Measurements from ENCODE around the gene REXO1.
A peak's percentile ranks its signal among the peaks of the same experiment; 100 is the strongest.
"Not testable (repeated sequence)": the region's sequence is repeated elsewhere in the genome, so short reads cannot be mapped to it uniquely, and the experiment has no call there.

The REXO1 gene

GRCh38 chr19:1848399-1849131 lies at the start of gene REXO1:
Gene REXO1, minus strand, starts transcription at chr19:1848483. Its CDS starts 125 bp downstream, at chr19:1848358.
- no peaks in the 10 kb centered on the region for H3K9me3 ChIP-seq (ENCODE audit: low read depth, low read length)
- no peak for TF ChIP-seq EZH2 (IDR thresholded peaks at IDR 0.05)
- TF ChIP-seq POLR2AphosphoS5 (IDR thresholded peaks at IDR 0.05; ENCODE audit: borderline replicate concordance, low read depth, low read length): peak; percentile 9; the same call in 1 of the 2 replicates
- H3K4me3 ChIP-seq: peak within 1 kb of the TSS; percentile 89
- peak within 1 kb of the TSS; percentile 99 for H3K27ac ChIP-seq
- no peaks in the 10 kb centered on the region for H3K36me3 ChIP-seq (ENCODE audit: insufficient read depth, low read length)
- peak within 1 kb of the TSS; percentile 98 for H3K9ac ChIP-seq (ENCODE audit: insufficient read length)
- peak; percentile 90 for DNase-seq (ENCODE audit: low read depth, low spot score)

GRCh38 chr19:1896508-1896907 lies 48.2 kb upstream of the REXO1 start:
- Histone ChIP-seq H3K36me3 (ENCODE audit: insufficient read depth, low read length) (no peaks in the 10 kb centered on the region), H3K9ac (ENCODE audit: insufficient read length) (no peak overlapping the region), H3K9me3 (ENCODE audit: low read depth, low read length) (no peaks in the 10 kb centered on the region), H3K27ac (no peak overlapping the region), H3K4me3 (no peak overlapping the region)
- TF ChIP-seq EZH2 (IDR thresholded peaks at IDR 0.05): no peak
- DNase-seq (ENCODE audit: low read depth, low spot score): no peak

GRCh38 chr19:1893791-1894190 lies 45.5 kb upstream of the REXO1 start:
- no peak for DNase-seq (ENCODE audit: low read depth, low spot score)
- no peak for TF ChIP-seq EZH2 (IDR thresholded peaks at IDR 0.05)
- TF ChIP-seq FOXP2 (optimal IDR thresholded peaks at IDR 0.05; ENCODE audit: control extremely low read depth, extremely low read length, insufficient read depth): no peak
- TF ChIP-seq POLR2AphosphoS5 (IDR thresholded peaks at IDR 0.05; ENCODE audit: borderline replicate concordance, low read depth, low read length): no peak
- Histone ChIP-seq H3K4me3 (no peak overlapping the region), H3K27ac (no peak overlapping the region), H3K9me3 (ENCODE audit: low read depth, low read length) (no peaks in the 10 kb centered on the region), H3K9ac (ENCODE audit: insufficient read length) (no peak overlapping the region), H3K36me3 (ENCODE audit: insufficient read depth, low read length) (no peaks in the 10 kb centered on the region)

GRCh38 chr19:1889907-1890306 lies 41.6 kb upstream of the REXO1 start:
- DNase-seq (ENCODE audit: low read depth, low spot score): no peak
- Histone ChIP-seq H3K27ac (no peak overlapping the region; the same call in 1 of the 2 replicates), H3K9me3 (ENCODE audit: low read depth, low read length) (no peaks in the 10 kb centered on the region), H3K36me3 (ENCODE audit: insufficient read depth, low read length) (no peaks in the 10 kb centered on the region), H3K4me3 (no peak overlapping the region), H3K9ac (ENCODE audit: insufficient read length) (no peak overlapping the region)
- TF ChIP-seq EZH2 (IDR thresholded peaks at IDR 0.05) (no peak), FOXP2 (optimal IDR thresholded peaks at IDR 0.05; ENCODE audit: control extremely low read depth, extremely low read length, insufficient read depth) (no peak), POLR2AphosphoS5 (IDR thresholded peaks at IDR 0.05; ENCODE audit: borderline replicate concordance, low read depth, low read length) (no peak)

- H3K36me3 ChIP-seq (ENCODE audit: insufficient read depth, low read length): no peaks in the 10 kb centered on the region
- H3K9me3 ChIP-seq (ENCODE audit: low read depth, low read length): no peaks in the 10 kb centered on the region
- no peak overlapping the region for H3K9ac ChIP-seq (ENCODE audit: insufficient read length)
- no peak for TF ChIP-seq POLR2AphosphoS5 (IDR thresholded peaks at IDR 0.05; ENCODE audit: borderline replicate concordance, low read depth, low read length)
- no peak for TF ChIP-seq EZH2 (IDR thresholded peaks at IDR 0.05)
- no peak for TF ChIP-seq FOXP2 (optimal IDR thresholded peaks at IDR 0.05; ENCODE audit: control extremely low read depth, extremely low read length, insufficient read depth)
- H3K4me3 ChIP-seq: no peak overlapping the region
- no peak overlapping the region for H3K27ac ChIP-seq
- DNase-seq (ENCODE audit: low read depth, low spot score): no peak
Measured at GRCh38 chr19:1888385-1888784, 40.1 kb upstream of the REXO1 start.

- H3K27ac ChIP-seq: 0 out of 2 replicates have a peak overlapping the region, but pooled peaks have one; percentile 42
- not testable (repeated sequence) for H3K4me3 ChIP-seq; H3K36me3 ChIP-seq (ENCODE audit: insufficient read depth, low read length); H3K9ac ChIP-seq (ENCODE audit: insufficient read length); H3K9me3 ChIP-seq (ENCODE audit: low read depth, low read length); DNase-seq (ENCODE audit: low read depth, low spot score)
Measured at GRCh38 chr19:1886360-1886759, 38.1 kb upstream of the REXO1 start.

DNA sequence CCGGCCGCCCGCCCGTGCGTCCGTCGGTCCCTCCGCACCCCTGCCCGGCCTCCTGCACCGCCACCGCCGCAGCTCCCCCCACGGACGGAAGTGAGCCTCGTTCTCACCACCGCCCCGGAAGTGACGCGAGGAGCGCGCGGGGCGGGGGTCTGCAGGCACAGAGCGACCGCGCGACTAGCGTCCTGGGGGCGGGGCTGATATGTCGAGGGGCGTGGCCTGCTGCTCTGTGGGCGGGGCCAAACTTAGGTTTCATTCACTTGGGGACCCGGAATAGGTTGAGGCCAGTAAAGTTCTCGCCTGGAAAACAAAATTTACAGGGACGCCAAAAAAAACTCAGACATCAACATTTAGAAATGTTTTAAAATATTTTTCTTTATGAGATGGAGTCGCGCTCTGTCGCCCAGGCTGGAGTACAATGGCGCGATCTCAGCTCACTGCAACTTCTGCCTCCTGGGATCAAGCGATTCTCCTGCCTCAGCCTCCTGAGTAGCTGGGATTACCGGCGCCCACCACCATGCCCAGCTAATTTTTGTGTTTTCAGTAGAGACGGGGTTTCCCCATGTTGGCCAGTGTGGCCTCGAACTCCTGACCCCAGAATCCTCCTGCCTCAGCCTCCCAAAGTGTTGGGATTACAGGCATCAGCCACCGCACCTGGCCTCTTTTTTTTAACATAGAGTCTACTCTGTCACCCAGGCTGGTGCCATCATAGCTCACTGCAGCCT lies 37.3 kb upstream of the REXO1 start, which contains the start of gene ABHD17A:
Gene ABHD17A (minus strand): TSS at position 99 of the 722 bp plus-strand sequence. CDS start 3,930 bp downstream, outside the sequence.
- not testable (repeated sequence) for H3K9me3 ChIP-seq (ENCODE audit: low read depth, low read length); DNase-seq (ENCODE audit: low read depth, low spot score); H3K36me3 ChIP-seq (ENCODE audit: insufficient read depth, low read length)
- peak within 1 kb of the TSS; percentile 88 for H3K4me3 ChIP-seq
- H3K27ac ChIP-seq: peak within 1 kb of the TSS; percentile 42; the same call in 1 of the 2 replicates
- H3K9ac ChIP-seq (ENCODE audit: insufficient read length): peak within 1 kb of the TSS; percentile 93
- peak; percentile 81 for TF ChIP-seq FOXP2 (optimal IDR thresholded peaks at IDR 0.05; ENCODE audit: control extremely low read depth, extremely low read length, insufficient read depth)
- TF ChIP-seq POLR2AphosphoS5 (IDR thresholded peaks at IDR 0.05; ENCODE audit: borderline replicate concordance, low read depth, low read length): peak; percentile 61; the same call in 1 of the 2 replicates

- Histone ChIP-seq H3K4me3 (peak overlapping the region; percentile 88), H3K9ac (ENCODE audit: insufficient read length) (peak overlapping the region; percentile 93), H3K9me3 (ENCODE audit: low read depth, low read length) (no peaks in the 10 kb centered on the region), H3K36me3 (ENCODE audit: insufficient read depth, low read length) (no peaks in the 10 kb centered on the region), H3K27ac (no peak overlapping the region)
- TF ChIP-seq EZH2 (IDR thresholded peaks at IDR 0.05) (no peak), FOXP2 (optimal IDR thresholded peaks at IDR 0.05; ENCODE audit: control extremely low read depth, extremely low read length, insufficient read depth) (no peak), POLR2AphosphoS5 (IDR thresholded peaks at IDR 0.05; ENCODE audit: borderline replicate concordance, low read depth, low read length) (no peak)
- no peak for DNase-seq (ENCODE audit: low read depth, low spot score)
Measured at GRCh38 chr19:1884719-1885334, 36.5 kb upstream of the REXO1 start.
